Left kidney (tissue), 1 donor: Measurements from ENCODE around the gene PSMC6. TPM values are rescaled to one million over a fixed set of nuclear protein-coding genes. Genes with fewer than 3 reads are reported as not detected.

Source experiments
- polyA plus RNA-seq: library from polyadenylated mRNA; unstranded; fragments of 120-200 nt; gene quantifications from one replicate; pipeline ENCODE4 v1.2.1, GENCODE V29; 2013; ENCODE audit not compliant: insufficient read length

Gene PSMC6
- polyA plus RNA-seq, 1 donor: 184 TPM

Other genes with a start within 250 kb of the PSMC6 start
- gene TXNDC16, start 154.7 kb upstream of the PSMC6 start, polyA plus RNA-seq: 23.7 TPM
- 12.3 TPM for gene GPR137C, start 154.4 kb upstream of the PSMC6 start, polyA plus RNA-seq
- gene ERO1A, start 11.6 kb upstream of the PSMC6 start, polyA plus RNA-seq: 29.0 TPM
- gene STYX, start 23.0 kb downstream of the PSMC6 start, polyA plus RNA-seq: 19.0 TPM
- 38.0 TPM for gene GNPNAT1, start 84.4 kb downstream of the PSMC6 start, polyA plus RNA-seq
- 183 TPM for gene FERMT2, start 243.8 kb downstream of the PSMC6 start, polyA plus RNA-seq